Lower leg skin (tissue), 3 donors: Measurements from ENCODE around the gene VASN.

Experiments
- POLR2A ChIP-seq, 2 donors: fragments of 450-650 bp; IDR thresholded peaks; one replicate each; pipeline ENCODE4 v1.6.1; 2016 to 2017; ENCODE audit warnings: antibody characterized with exemption in 2 of 2, mild to moderate bottlenecking in 1 of 2, moderate library complexity in 1 of 2
- TF ChIP-seq, protein P1 (sequence below), 3 donors: fragments of 450-650 bp; IDR thresholded peaks; one replicate each; pipeline ENCODE4 v1.5.1; 2016; ENCODE audit warnings: antibody characterized with exemption in 3 of 3, mild to moderate bottlenecking in 3 of 3, moderate library complexity in 2 of 3

GRCh38 chr16:4366016-4366415 lies 5.6 kb upstream of the VASN start:
- TF ChIP-seq POLR2A (IDR thresholded peaks at IDR 0.05): no peak
- TF ChIP-seq, protein P1, sequence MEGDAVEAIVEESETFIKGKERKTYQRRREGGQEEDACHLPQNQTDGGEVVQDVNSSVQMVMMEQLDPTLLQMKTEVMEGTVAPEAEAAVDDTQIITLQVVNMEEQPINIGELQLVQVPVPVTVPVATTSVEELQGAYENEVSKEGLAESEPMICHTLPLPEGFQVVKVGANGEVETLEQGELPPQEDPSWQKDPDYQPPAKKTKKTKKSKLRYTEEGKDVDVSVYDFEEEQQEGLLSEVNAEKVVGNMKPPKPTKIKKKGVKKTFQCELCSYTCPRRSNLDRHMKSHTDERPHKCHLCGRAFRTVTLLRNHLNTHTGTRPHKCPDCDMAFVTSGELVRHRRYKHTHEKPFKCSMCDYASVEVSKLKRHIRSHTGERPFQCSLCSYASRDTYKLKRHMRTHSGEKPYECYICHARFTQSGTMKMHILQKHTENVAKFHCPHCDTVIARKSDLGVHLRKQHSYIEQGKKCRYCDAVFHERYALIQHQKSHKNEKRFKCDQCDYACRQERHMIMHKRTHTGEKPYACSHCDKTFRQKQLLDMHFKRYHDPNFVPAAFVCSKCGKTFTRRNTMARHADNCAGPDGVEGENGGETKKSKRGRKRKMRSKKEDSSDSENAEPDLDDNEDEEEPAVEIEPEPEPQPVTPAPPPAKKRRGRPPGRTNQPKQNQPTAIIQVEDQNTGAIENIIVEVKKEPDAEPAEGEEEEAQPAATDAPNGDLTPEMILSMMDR (IDR thresholded peaks at IDR 0.05): no peak
